NK-92 (cell line): ENCODE measurements around the gene PCNX2.

Experiments
- DNase-seq: peaks from one replicate; lab custom pipeline; 2025; ENCODE audit not compliant: unreplicated experiment; lab: John Stamatoyannopoulos, UW

PCNX2 gene

DNA sequence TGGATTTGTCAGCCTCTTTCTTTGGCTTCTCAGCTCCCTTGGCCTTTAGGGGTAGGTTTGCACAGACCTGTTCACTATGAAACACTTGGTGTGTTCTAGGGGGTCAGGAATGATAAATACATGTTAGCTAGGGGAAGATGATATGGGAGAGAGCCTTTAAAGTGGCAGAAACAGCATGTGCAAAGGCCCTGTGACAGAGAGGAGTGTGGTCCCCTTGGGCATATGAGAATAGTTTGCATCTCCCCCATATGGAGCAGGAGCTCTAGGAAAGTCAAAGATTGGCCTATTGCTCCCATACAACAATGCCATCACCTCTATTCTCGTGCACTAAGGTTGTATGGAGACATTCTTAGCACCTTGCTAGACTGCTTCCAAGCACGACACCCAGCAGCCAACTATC is 355.8 kb downstream of the PCNX2 start:
- no peak for DNase-seq

DNA sequence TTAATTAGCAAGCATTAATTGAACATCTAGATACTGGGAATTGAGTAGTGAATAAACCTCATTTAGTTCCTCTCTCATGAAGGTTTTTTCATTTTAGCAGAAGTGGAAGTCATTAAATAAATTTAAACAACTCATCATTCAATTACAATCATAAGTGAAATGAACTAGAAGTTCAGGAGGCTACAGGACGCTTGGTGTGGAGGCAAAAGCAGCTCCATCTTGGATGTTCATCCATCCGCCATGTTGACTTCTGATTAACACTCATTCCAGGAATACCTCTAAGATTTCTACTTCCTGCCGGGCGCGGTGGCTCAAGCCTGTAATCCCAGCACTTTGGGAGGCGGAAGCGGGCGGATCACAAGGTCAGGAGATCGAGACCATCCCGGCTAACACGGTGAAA is 356.6 kb downstream of the PCNX2 start:
- no peak for DNase-seq

DNA sequence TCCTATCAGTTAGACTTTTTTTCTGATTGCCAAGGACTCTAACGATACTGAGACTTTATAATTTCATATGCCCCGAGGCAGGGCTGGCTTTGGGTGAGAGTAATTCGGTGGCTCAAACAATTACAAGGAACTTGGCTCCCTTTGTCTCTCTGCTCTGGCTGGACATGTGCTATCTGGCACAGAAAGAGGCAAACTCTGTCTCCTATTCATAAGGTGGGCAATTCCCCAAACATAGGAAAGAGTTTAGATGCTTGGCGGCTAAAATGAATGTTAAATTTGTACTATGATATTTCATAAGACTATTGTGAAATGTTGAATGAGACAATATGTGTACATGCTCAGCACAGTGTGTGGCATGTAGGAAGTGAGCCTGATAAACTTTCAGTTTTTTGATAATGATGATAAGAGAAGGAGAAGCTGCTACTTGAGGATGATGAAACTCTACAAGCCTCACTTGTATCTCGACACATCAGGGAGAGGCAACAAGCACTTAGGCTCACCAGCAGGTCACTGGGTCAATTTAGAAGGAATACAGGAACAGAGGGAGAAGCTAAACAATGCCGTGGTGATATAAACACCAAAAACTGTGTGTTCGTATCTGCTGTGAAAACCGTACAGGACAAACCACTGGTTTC is 357.7 kb downstream of the PCNX2 start:
- DNase-seq = no peak

DNA sequence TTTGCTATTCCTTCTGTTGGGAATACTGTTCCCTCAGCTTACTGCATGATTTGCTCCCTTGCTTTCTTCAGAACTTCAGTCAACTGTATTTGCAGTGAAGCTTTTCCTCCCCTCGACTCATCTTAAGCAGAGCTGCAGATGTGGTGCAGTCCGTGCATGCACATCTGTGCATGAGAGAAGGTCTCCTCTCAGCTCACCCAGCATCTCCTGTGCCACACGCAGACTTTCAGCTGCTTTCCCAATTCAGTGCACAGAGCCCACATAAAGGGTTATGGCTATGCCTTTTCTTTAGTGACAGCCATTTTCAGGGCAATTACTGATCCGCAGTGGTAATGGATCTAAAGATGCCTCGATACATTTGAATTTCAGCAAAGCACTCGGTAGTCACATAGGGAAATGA is 358.6 kb downstream of the PCNX2 start:
- no peak for DNase-seq
